ENCODE results near the gene PITX1. TPM values are rescaled to one million over a fixed set of nuclear protein-coding genes. Genes with fewer than 3 reads are reported as not detected.
A peak's percentile ranks its signal among the peaks of the same experiment; 100 is the strongest.

PITX1 gene
- total RNA-seq, 2 donors from 2014 or later = not detected

GRCh38 chr5:135034963-135035677, 1.1 kb upstream of the PITX1 start:
- ATAC-seq = no peak
- H3K9me3 ChIP-seq = no peaks in the 10 kb centered on the region
- H3K4me1 ChIP-seq = peaks cover 52% of the 10 kb centered on the region
- intact Hi-C loops (cut with DNase I) = no loop called here
- peak in 1 of 4 donors; percentile 17 for DNase-seq
- no peak for TF ChIP-seq CTCF (IDR thresholded peaks at IDR 0.05)
- no peak for TF ChIP-seq POLR2A (IDR thresholded peaks at IDR 0.05)
- H3K27me3 ChIP-seq = peaks cover 0 to 67% of the 10 kb centered on the region in 2 donors
- no peaks in the 10 kb centered on the region for H3K36me3 ChIP-seq (replicated peaks in 1 of 2; ENCODE audit: insufficient read depth in 1 of 2, low read depth in 2 of 2)
- H3K27ac ChIP-seq = no peak overlapping the region
- no peak overlapping the region for H3K4me3 ChIP-seq
- WGBS, 2 donors = 77 to 97% methylated on average over 8 to 14 of the region's 14 CpGs

DNA sequence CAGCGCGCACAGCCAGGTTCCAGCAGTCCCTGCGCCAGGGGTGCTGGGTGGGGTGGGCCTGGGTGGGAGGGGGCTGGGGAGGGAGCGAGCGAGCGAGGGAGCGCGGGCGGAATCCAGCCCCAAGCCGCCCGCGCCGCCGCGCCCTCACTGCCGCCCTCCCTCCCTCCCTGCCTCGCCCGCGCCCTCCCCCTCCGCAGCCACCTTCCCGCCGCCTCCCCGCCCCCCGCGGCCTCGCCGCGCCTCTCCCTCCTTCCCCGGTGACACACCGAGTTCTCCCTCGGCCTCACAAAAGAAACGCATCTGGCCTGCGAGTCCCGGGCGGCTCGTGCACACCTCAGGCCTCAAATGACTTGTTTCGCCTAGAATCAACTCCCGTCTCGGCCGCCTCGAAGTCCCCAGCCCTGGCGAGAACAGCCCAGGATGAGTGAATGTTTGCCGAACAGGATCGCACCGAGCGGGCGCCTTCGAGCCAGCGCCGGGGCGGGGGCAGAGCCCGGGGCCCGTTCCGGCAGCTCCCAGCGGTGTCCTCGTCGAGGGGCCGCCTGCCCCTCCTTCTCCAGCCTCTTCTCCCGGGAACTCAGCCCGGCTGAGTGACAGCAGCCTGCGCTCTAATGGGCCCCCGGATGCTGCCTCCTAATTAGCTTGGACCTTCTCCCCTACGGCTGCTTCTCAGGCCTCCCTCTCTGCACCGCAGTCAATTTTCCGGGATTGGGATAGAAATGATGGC, 371 bp upstream of the PITX1 start:
- 13% methylated on average over 38 of the region's 65 CpGs; no CpG with 5 or more reads in 1 of the 2 donors for WGBS, 2 donors
- H3K36me3 ChIP-seq (replicated peaks in 1 of 2; ENCODE audit: insufficient read depth in 1 of 2, low read depth in 2 of 2) = no peaks in the 10 kb centered on the region
- no peak overlapping the region for H3K4me3 ChIP-seq
- intact Hi-C loops (cut with DNase I) = no loop called here
- H3K4me1 ChIP-seq = peaks cover 45% of the 10 kb centered on the region
- H3K9me3 ChIP-seq = no peaks in the 10 kb centered on the region
- no peak overlapping the region for H3K27ac ChIP-seq
- peak; percentile 13 for ATAC-seq
- TF ChIP-seq CTCF (IDR thresholded peaks at IDR 0.05) = no peak
- TF ChIP-seq POLR2A (IDR thresholded peaks at IDR 0.05) = no peak
- DNase-seq = peak; percentile 29 to 46 (median 34)
- H3K27me3 ChIP-seq = peaks cover 0 to 67% of the 10 kb centered on the region in 2 donors

DNA sequence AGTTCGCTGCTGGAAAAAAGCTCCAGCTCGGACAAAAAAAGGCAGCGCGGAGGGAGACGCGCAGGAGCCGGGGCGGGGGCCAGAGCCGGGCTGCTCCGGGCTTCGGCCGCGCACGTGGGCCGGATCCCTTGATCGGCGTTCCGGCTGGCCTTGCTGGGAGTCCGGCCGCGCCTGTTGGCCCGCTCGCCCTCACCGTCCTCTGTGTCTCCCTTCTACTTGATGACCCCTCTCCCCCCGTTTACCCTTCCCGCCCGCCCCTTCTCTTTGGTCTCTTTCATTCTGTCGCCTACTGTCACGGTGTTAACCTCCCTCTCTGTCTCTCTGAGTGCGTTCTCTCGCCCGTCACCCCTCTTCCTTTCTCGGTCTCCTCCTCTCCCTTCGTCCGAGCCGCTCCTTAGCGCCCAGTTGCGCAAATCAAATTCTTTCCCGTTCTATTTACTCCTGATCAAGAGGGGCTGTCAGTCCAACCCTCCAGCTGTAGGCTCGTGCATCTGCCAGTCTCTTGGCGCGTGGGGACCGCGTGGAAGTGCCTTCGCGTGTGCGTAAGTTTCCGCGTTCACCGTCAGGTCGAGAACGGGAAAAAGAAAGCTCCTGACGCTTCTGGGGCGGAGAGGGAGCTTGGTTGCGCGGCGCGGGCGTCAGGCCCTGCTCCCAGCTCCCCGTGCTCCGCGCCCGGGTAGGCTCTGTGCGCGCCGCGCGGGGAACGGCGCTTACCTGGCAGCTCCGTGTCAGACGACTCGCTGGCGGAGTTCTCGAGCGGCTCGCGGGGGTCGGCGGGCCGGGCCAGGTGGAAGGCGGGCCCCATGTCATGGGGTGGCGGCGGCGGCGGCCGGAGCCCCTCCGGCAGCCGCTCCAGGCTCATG, 798 bp downstream of the PITX1 start:
- Histone ChIP-seq H3K4me3 (peak overlapping the region in 1 of 2 donors; percentile 20), H3K27me3 (peaks cover 0 to 67% of the 10 kb centered on the region in 2 donors), H3K27ac (no peak overlapping the region), H3K4me1 (peaks cover 44% of the 10 kb centered on the region), H3K36me3 (replicated peaks in 1 of 2; ENCODE audit: insufficient read depth in 1 of 2, low read depth in 2 of 2) (no peaks in the 10 kb centered on the region), H3K9me3 (no peaks in the 10 kb centered on the region)
- ATAC-seq (no peak), DNase-seq (peak in 1 of 4 donors; percentile 19)
- 2 to 5% methylated on average over 41 to 88 of the region's 89 CpGs for WGBS, 2 donors
- TF ChIP-seq CTCF (IDR thresholded peaks at IDR 0.05) (no peak), POLR2A (IDR thresholded peaks at IDR 0.05) (no peak)
- intact Hi-C loops (cut with DNase I) = no loop called here

DNA sequence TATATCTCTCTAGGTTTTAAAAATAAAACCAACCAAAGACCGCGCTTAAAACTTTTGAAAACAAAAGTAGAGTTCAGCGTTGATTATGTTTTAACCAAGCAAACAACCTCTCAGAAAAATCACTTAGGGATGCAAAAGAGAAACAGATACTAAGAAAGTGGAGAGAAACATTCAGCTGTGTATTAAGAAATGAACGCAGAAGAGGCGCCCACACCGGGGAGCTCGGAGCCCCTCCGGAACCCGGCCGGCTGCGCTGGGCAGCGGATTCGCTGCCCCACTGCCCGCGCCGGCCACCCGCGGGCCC, 1.4 kb downstream of the PITX1 start:
- DNase-seq = no peak
- WGBS, 2 donors = 6 to 13% methylated on average over 18 of the region's 18 CpGs
- Histone ChIP-seq H3K27ac (no peak overlapping the region), H3K9me3 (no peaks in the 10 kb centered on the region), H3K4me1 (peaks cover 47% of the 10 kb centered on the region), H3K27me3 (peaks cover 0 to 67% of the 10 kb centered on the region in 2 donors), H3K36me3 (replicated peaks in 1 of 2; ENCODE audit: insufficient read depth in 1 of 2, low read depth in 2 of 2) (no peaks in the 10 kb centered on the region), H3K4me3 (no peak overlapping the region)
- no peak for TF ChIP-seq POLR2A (IDR thresholded peaks at IDR 0.05)
- TF ChIP-seq CTCF (IDR thresholded peaks at IDR 0.05) = no peak
- intact Hi-C loops (cut with DNase I) = no loop called here
- ATAC-seq = no peak
